Measurements from ENCODE around the gene RRP1.

- no peak for TF ChIP-seq CTCF (conservative IDR thresholded peaks at IDR 0.05)
- TF ChIP-seq ZFX (IDR thresholded peaks at IDR 0.05), result no peak
These were observed 9.7 kb upstream of the RRP1 start for GRCh38 chr21:43779660-43780059.

Measured in C4-2B (cell line).